Cerebellar nuclear complex (tissue), 1 donor: ENCODE data around the gene GALR2.

Experiments used
- DNase-seq, 2 experiments: peaks; one replicate each; lab custom pipeline; 2025; lab: John Stamatoyannopoulos, UW

GALR2 gene

GRCh38 chr17:76079956-76080767 is 5.6 kb downstream of the GALR2 start:
- no peak for DNase-seq

GRCh38 chr17:76080768-76081287 is 6.2 kb downstream of the GALR2 start:
- DNase-seq = no peak

GRCh38 chr17:76081295-76082210 is 7.0 kb downstream of the GALR2 start:
- DNase-seq = no peak

GRCh38 chr17:76082326-76083251 is 8.0 kb downstream of the GALR2 start:
- no peak for DNase-seq

GRCh38 chr17:76083536-76084182 is 9.1 kb downstream of the GALR2 start:
- DNase-seq = no peak

- no peak for DNase-seq
Measured at GRCh38 chr17:76085066-76085730, 10.6 kb downstream of the GALR2 start.

- no peak for DNase-seq
Measured at GRCh38 chr17:76085731-76086366, 11.3 kb downstream of the GALR2 start.

GRCh38 chr17:76086384-76086783 is 11.8 kb downstream of the GALR2 start:
- no peak for DNase-seq

- DNase-seq = no peak
Measured at GRCh38 chr17:76087531-76087930, 12.9 kb downstream of the GALR2 start.

- no peak for DNase-seq
Measured at GRCh38 chr17:76088041-76088867, 13.7 kb downstream of the GALR2 start.

- no peak for DNase-seq
Measured at GRCh38 chr17:76088868-76089576, 14.4 kb downstream of the GALR2 start.

GRCh38 chr17:76089680-76090516 is 15.3 kb downstream of the GALR2 start:
- DNase-seq = no peak

- no peak for DNase-seq
Measured at GRCh38 chr17:76090517-76091129, 16.0 kb downstream of the GALR2 start.

- DNase-seq = no peak
Measured at GRCh38 chr17:76091526-76092286, 17.1 kb downstream of the GALR2 start.

- DNase-seq = no peak
Measured at GRCh38 chr17:76092526-76093413, 18.2 kb downstream of the GALR2 start.
